Endothelial cell of hepatic sinusoid (primary cell): Measurements from ENCODE around the gene GPATCH8.

ENCODE experiments used
- in situ Hi-C: cut with HindIII; loops from 2 replicates; pipeline ENCODE4 v1.10.0; 2017; ENCODE audit warnings: low sequenced_read_pairs

The GPATCH8 gene

GRCh38 chr17:44400226-44400847, 102.9 kb downstream of the GPATCH8 start:
- in situ Hi-C loops = no loop called here

DNA sequence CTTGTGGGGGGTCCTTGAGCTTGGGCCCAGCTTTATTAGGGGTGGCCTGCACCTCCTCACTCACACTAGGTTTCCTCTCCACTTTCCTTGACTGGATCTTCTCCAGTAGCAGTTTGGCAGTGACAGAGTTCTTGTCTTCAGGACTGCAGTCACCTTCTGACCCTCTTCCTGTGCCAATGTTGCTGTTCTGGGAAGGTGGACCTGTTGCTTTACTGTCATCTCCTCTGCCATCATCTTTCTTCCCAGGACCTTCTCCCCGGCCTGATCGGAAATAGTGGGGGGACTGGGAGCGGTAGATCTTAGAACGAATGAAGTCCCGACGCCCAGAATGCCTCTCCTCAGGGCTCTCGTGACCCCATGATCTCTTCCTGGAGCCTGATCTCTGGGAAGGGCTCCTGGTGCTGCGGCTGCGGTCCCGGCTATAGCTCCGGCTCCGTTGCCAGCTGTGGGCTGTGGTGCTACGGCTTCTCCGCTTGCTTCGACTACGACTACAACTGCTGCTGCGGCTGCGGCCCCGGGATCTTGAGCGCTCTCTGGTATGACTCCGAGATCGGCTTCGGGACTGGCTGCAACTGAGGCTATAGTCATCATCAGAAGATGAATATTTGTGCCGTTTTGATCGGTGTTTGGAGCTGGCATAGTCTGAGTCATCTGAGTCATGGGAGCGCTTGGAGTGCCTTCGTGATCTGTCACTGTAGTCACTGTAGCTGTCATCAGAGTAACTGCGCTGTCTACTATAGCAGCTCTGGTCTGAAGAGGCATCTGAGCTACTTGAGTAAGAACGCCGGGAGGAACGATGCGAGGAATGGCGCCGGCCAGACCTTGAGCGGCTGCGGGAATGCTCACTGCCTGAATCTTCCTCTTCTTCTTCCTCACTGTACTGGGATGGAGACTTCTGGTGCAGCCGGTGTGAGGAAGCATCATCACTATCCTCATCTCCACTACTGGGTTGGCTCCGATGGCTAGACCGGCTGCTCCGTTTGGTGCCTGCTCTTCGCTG, 104.2 kb downstream of the GPATCH8 start:
- in situ Hi-C loops = no loop called here

DNA sequence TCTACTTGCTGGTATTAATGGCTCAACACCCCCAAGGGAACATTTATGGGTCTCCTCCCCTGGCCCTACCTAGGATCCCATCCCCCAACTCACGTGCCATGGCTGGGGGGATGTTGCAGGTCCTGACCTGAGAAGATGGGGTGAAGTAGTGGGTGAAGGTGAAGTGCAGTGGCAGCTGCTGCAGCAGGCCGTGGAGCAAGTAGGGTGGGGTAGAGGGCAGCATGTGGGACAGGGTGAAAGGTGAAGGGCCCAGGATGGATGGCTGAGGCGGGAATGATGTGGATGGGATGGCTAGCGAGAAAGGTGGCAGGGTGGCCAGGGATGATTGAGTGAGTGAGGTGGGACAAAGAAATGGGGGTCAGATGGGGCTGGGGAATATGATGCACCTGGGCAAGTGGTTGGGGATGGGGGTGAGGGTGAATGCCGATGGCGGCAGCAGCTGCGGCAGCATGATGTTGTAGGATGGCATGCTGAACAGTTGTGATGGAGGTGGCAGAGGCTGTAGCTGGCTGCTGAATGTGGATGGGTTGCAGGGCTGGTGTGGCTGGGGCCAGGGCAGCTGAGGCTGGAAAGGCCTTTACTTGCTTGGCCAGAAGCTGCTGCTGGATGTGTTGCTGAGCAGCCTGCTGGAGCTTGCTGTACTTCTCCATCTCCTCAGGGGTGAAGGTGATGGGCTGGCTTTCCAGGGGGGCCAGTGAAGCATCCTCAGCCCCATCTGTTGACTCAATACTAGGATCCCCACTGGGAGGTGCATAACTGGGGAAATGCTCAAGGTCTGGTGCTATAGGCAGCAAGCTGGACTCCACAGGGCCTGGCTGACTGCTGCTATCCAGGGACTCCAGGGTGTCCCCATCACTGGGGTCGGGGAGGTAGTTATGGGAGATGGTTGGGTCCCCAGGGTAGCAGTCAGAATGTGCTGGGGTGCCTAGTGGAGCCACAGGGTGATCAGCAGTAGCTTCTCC, 105.4 kb downstream of the GPATCH8 start:
- in situ Hi-C loops = no loop called here

DNA sequence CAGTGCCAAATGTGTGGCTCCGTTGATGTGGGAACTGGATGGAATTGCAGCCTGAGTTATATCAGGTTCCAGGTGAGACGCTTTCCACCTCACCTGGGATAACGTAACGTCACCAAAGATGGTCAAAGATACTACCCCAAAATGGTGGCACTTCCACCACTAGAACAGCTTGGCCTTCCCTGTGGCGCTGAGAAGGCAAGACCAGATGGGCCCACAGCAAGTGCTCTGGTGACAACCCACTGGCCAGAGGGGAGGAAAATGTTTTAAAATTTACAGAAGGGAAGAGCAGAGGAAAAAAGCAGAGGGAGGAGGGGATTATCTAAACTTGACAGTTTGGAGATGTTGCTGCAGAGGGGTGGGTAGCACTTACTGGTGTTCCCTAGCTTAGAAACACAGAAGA, 106.3 kb downstream of the GPATCH8 start:
- in situ Hi-C loops = no loop called here

DNA sequence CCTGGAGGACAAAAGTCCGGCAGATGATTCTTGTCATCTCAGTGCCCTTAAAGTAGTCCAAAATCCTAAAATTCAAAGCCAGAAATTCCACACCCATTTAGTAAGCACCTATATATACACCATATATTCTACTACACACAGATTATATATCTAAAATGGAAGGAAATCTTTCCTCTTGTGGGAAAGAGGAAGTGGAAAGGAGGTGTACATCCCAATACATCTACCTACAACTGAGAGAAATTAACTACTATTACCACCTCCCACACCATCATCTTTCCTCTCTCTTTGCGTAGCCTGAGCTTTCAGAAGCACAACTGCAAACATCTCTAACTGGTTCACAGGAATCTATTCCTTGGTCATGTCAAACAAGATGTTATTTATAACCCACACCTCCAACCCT, 108.4 kb downstream of the GPATCH8 start:
- in situ Hi-C loops = loop anchor here (5.0 kb wide), 2 partner anchors 42 to 137 kb away; no protein-coding TSS in a partner anchor

GRCh38 chr17:44394112-44394511, 109.1 kb downstream of the GPATCH8 start:
- in situ Hi-C loops = loop anchor here (5.0 kb wide), 2 partner anchors 43 to 138 kb away; no protein-coding TSS in a partner anchor

- in situ Hi-C loops = loop anchor here (5.0 kb wide), 2 partner anchors 47 to 142 kb away; no protein-coding TSS in a partner anchor
Observed at GRCh38 chr17:44390250-44390870, 112.8 kb downstream of the GPATCH8 start.

- in situ Hi-C loops = loop anchor here (5.0 kb wide), 2 partner anchors 48 to 143 kb away; no protein-coding TSS in a partner anchor
Observed at GRCh38 chr17:44389723-44390202, 113.4 kb downstream of the GPATCH8 start.

GRCh38 chr17:44389281-44389680, 113.9 kb downstream of the GPATCH8 start, which contains the start of gene ITGA2B:
Gene ITGA2B, minus strand, starts transcription at chr17:44389649. Its CDS starts 176 bp downstream, at chr17:44389473.
- in situ Hi-C loops = no loop called here

DNA sequence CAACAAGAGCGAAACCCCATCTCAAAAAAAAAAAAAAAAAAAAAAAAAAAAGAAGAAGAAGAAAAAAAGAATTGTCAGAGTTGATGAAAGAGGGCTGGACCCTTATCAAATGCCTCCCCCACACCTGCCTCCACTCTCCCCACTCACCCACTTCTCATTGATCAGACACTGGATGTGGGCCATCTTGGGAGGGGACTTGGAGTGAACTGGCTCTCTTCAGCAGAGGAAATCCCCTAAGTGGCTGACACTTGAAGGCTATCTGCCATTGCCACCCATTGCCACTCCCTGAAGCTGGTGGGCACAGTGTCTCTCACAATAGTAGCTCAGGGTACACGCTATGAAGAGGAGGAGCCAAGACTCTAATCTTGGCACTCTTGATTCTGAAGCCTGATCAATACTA, 115.4 kb downstream of the GPATCH8 start:
- in situ Hi-C loops = no loop called here

GRCh38 chr17:44386182-44386525, 117.1 kb downstream of the GPATCH8 start:
- in situ Hi-C loops = no loop called here

DNA sequence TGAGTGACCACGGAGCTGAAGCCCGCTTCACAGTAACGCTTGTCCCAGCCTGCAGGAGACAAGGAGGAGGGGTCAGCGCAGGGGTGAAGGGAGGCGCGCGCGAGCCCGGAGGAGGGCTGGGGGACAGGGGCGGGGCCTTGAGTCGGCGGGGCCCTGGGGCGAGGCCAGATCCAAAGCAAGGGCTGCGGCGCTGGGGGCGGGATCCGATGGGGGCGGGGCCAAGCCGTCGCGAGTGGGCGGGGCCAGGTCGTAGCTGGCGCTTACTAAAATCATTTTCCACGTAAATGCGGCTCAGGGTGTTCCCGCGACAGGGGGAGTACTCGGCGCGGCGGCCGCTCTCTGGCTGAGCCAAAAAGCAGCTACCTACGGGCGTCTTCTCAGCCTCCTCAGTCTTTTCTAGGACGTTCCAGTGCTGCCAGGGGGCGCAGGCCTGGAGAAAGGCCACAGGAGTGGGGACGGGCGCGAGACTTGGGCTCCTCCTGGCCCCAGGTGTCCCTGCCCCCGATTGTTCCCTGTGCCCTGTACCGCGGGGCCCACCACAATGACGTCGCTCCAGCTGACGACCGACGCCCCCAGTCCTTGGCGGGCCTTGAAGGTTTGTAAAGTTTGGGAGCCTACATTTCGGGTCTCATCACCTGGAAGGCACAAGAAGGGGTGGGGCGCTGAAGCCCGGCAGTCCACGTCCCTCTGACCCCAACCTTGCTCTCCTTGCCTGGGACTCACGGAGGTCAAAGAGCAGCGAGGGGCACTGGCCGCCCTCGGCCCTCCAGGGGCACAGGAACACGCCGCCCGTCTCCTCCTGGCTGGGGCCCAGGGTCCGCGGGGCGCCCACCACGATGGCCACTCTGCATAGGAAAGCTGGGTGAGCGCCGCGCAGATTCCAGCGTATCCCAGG, 117.7 kb downstream of the GPATCH8 start:
- in situ Hi-C loops = no loop called here

- in situ Hi-C loops = no loop called here
Observed at GRCh38 chr17:44384823-44385286, 118.4 kb downstream of the GPATCH8 start.

DNA sequence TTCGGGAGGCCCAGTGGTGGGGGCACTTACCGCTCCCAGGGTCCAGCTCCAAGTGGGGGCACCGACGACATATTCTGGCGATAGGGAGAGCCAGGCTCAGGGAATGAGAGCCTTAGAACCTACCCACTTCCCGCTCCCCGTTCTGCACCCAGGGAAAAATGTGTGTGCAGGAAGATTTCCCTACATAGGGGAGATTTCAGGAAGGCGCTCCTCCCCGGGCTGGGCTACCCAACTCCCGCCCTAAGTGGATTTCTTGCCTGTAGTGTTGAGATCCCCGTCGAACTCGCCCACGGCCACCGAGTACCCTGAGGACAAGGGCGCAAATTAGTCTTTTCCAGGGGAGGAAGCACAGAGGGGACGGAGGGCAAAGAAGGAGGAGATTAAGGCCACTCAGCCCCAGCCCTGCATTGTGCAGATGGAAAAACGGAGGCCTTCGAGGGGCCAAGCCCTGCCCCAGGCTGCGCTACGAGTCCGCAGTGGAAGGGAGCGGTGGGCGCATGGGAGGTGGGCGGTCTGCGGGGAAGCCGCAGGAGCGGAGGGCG, 118.9 kb downstream of the GPATCH8 start:
- in situ Hi-C loops = no loop called here

DNA sequence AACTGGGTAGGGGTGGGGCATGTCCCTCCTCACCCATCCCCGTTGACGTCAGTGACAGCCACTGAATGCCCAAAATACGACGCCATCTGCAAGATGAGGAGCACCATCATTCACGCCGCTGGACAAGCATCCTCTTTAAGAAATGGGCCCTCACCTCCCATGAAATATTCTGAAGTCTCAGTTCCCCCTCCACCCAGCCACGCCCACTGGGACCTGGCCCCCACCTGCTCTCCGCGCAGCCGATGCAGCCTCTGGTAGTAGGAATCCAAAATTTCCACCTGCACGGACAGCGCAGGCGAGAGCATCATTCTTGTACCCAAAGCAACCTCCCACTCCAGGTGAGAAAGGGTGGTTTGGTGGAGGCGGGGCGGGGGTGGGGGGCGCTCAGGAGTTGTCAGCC, 119.3 kb downstream of the GPATCH8 start:
- in situ Hi-C loops = no loop called here

DNA sequence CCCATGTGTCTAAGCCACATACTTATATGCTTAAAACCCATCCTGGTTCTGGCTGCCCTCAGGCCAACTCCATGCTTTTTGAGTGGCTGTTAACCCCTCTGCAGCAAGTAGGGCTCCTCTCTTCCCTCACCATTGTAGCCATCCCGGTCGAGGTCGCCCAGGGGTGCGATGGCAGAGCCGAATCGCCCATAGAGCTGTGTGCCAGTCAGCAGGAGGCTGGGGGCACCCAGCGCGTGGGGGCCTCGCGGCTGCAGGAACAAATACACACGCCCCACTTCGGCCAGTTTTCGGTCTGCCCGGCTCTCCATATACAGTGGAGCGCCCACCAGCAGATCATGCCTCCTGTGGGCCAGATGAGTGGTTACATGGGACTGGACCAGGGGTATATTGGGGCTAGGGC, 119.8 kb downstream of the GPATCH8 start:
- in situ Hi-C loops = no loop called here

- in situ Hi-C loops = no loop called here
Observed at GRCh38 chr17:44382917-44383316, 120.3 kb downstream of the GPATCH8 start.

DNA sequence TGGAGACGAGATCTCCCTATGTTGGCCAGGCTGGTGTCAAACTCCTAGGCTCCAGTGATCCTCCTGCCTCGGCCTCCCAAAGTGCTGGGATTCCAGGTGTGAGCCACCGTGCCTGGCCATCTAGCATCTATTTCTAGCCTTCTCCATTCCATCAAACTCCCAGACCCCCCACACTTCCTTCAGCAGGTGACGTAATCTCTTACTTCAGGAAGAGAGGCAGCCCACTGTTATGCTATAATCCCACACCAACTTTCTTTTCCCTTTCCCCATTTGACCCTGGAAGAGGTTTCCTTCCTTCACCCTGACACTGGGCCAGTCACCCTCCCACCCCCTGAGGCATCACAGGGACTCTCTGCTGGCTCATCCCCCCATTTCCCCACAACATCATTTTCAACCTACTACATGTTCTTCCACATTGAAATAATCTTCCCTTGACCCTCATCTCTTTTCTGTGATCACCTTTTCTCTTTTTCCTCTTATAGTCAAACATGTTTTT, 121.3 kb downstream of the GPATCH8 start:
- in situ Hi-C loops = no loop called here
